HTERT RPE-1 (cell line): ENCODE results near the gene SCYGR7.
"Not testable (repeated sequence)": the region's sequence is repeated elsewhere in the genome, so short reads cannot be mapped to it uniquely, and the experiment has no call there.

ENCODE experiments used
- in situ Hi-C: fragments of 300-500 bp; cut with MboI; formaldehyde crosslinking; loops from 4 replicates; pipeline ENCODE4 v1.14.3; 2020; ENCODE audit warnings: low sequenced_read_pairs

SCYGR7 gene

GRCh38 chr2:227728035-227728434 is at the start of gene SCYGR7:
Gene SCYGR7, plus strand, starts transcription at chr2:227728335. Its CDS starts 0 bp downstream, at chr2:227728335.
- in situ Hi-C loops = no loop called here

GRCh38 chr2:227684258-227684657 is 43.9 kb upstream of the SCYGR7 start:
- in situ Hi-C loops = no loop called here

- in situ Hi-C loops = no loop called here
Observed at GRCh38 chr2:227687189-227687588, 40.9 kb upstream of the SCYGR7 start.

GRCh38 chr2:227696990-227697679 is 31.0 kb upstream of the SCYGR7 start:
- in situ Hi-C loops = no loop called here

GRCh38 chr2:227701556-227701955 is 26.6 kb upstream of the SCYGR7 start:
- in situ Hi-C loops = no loop called here

GRCh38 chr2:227703280-227703732 is 24.8 kb upstream of the SCYGR7 start:
- in situ Hi-C loops = no loop called here

GRCh38 chr2:227703961-227704360 is 24.2 kb upstream of the SCYGR7 start:
- in situ Hi-C loops = no loop called here

- in situ Hi-C loops = no loop called here
Observed at GRCh38 chr2:227706859-227707258, 21.3 kb upstream of the SCYGR7 start.

GRCh38 chr2:227707390-227707789 is 20.7 kb upstream of the SCYGR7 start:
- in situ Hi-C loops = no loop called here

GRCh38 chr2:227710986-227711385 is 17.1 kb upstream of the SCYGR7 start:
- in situ Hi-C loops = no loop called here

GRCh38 chr2:227713291-227713690 is 14.8 kb upstream of the SCYGR7 start:
- in situ Hi-C loops = no loop called here

- in situ Hi-C loops = no loop called here
Observed at GRCh38 chr2:227716501-227716900, 11.6 kb upstream of the SCYGR7 start.

GRCh38 chr2:227717687-227718567 is 10.2 kb upstream of the SCYGR7 start, which contains the start of gene SLC19A3:
Gene SLC19A3, minus strand, starts transcription at chr2:227718028. Its CDS starts 15,710 bp downstream, at chr2:227702318.
- in situ Hi-C loops = no loop called here

- in situ Hi-C loops = no loop called here
Observed at GRCh38 chr2:227719641-227720040, 8.5 kb upstream of the SCYGR7 start.

- in situ Hi-C loops = no loop called here
Observed at GRCh38 chr2:227720680-227721079, 7.5 kb upstream of the SCYGR7 start.

GRCh38 chr2:227722821-227723220 is 5.3 kb upstream of the SCYGR7 start:
- in situ Hi-C loops = not testable (repeated sequence)

GRCh38 chr2:227724394-227725039 is 3.6 kb upstream of the SCYGR7 start, which contains the start of gene SCYGR6:
Gene SCYGR6, minus strand, starts transcription at chr2:227724757. Its CDS starts 0 bp downstream, at chr2:227724757.
- in situ Hi-C loops = no loop called here

- in situ Hi-C loops = no loop called here
Observed at GRCh38 chr2:227739351-227739750, 11.2 kb downstream of the SCYGR7 start.

- in situ Hi-C loops = not testable (repeated sequence)
Observed at GRCh38 chr2:227740705-227741104, 12.6 kb downstream of the SCYGR7 start.

- in situ Hi-C loops = no loop called here
Observed at GRCh38 chr2:227745594-227745993, 17.5 kb downstream of the SCYGR7 start, which contains the start of gene SCYGR8. Gene SCYGR8, plus strand, starts transcription at chr2:227745894. Its CDS starts 0 bp downstream, at chr2:227745894.

GRCh38 chr2:227748079-227748478 is 19.9 kb downstream of the SCYGR7 start:
- in situ Hi-C loops = no loop called here
